Measurements from ENCODE around the gene EIF4E1B.

- no peak for TF ChIP-seq CTCF (conservative IDR thresholded peaks at IDR 0.05 in 1 of 2, IDR thresholded peaks at IDR 0.05 in 1 of 2; ENCODE audit: low read depth in 1 of 2, low read length in 2 of 2)
- TF ChIP-seq EZH2 (IDR thresholded peaks at IDR 0.05; ENCODE audit: low read length, missing control alignments) = no peak
Observed at GRCh38 chr5:176644878-176645670, 14.6 kb downstream of the EIF4E1B start.
